Erythroblast (primary cell): ENCODE results near the gene PRR11.

ENCODE experiments used
- GATA1 ChIP-seq: IDR thresholded peaks from 2 replicates; pipeline ENCODE4 v1.6.1; 2011; ENCODE audit warnings: low read depth, mild to moderate bottlenecking, control low read depth, low read length, moderate library complexity
- POLR2A ChIP-seq: IDR thresholded peaks from 2 replicates; pipeline ENCODE4 v1.6.1; 2011; ENCODE audit warnings: mild to moderate bottlenecking, low read length

DNA sequence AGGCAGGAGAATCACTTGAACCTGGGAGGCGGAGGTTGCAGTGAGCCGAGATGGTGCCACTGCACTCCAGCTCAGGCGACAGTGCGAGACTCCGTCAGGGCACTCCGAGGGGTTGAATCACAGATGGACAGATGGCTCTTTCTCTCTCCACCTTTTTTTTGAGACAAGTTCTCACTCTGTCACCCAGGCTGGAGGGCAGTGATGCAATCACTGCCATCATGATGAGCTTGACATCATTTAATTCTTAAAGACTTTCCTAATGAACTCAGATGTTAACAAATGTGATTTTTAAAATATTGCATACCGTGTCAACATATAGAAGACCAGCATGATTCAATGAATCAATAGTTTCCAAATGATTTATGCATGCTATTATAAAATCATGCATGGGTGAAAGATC, 68.3 kb downstream of the PRR11 start:
- no peak for TF ChIP-seq POLR2A
- TF ChIP-seq GATA1, result no peak
